Activated naive CD4-positive, alpha-beta T cell treated with Interleukin-2 at 50 U/mL for 16 hours (primary cell): ENCODE results near the gene TMEM72.
A peak's percentile ranks its signal among the peaks of the same experiment; 100 is the strongest.
"Not testable (repeated sequence)": the region's sequence is repeated elsewhere in the genome, so short reads cannot be mapped to it uniquely, and the experiment has no call there.

ENCODE experiments used
- DNase-seq: peaks from one replicate; pipeline ENCODE4 v3.0.0-alpha.2; 2020

Gene TMEM72

DNA sequence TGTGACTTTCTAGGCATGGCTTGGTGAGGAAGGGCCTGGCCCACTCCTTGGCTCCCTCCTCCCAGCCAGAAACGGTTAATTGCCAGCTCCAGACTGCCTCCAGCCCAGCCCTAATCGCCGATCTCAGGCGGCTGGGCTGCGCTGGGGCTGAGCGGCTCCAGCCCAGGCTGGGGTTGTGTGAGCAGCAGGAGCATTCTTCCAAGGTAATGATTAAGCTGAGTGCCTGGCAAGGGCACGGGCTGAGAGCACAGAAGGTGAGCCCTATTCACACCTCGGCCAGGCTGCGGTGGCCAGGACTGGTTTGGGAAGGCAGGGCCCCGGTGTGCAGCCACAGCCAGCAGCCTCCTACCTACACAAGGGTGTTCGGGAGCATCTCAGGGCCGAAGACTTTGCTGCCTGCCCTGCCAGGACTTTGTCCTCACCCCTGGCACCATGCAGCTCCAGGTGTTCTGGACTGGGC is at the start of gene TMEM72:
Gene TMEM72, plus strand, starts transcription at position 257 of the 460 bp plus-strand sequence. Its CDS starts 176 bp downstream, at position 433.
- DNase-seq = no peak

DNA sequence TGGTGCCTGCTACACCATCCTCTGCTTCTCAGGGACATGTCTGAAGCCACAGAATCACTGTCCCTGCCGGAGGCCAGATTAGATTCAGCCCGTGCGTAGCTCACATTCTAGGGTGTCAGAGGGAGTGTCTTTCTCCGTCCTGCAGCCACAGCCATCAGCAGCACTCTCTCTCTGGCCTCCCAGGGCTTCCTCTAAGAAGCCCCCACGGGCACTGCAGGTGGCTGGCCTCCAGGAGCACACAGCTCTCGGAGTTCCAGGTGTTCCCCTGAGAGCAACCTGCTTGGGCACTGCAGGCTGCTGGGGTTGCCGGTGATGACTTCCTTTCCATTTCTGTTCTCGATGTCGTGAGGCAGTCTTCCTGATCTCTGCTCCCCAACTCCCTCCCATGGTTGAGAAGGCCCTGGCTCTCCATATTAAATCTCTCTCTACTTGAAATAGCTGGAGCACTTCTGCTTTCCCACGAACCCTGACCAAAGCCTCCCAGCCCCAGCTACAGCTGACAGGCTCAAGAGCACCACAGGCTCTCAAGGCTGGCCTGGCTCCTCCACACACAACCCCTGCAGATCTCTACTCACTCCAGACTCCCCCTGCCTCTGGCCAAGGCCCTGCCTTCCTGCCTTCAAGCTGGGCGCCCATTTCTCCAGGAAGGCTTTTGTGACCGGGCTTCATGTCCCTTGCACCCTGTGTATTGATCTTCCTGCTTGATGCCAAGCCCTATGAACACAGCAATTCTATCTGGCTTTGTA is 49.0 kb upstream of the TMEM72 start:
- no peak for DNase-seq

DNA sequence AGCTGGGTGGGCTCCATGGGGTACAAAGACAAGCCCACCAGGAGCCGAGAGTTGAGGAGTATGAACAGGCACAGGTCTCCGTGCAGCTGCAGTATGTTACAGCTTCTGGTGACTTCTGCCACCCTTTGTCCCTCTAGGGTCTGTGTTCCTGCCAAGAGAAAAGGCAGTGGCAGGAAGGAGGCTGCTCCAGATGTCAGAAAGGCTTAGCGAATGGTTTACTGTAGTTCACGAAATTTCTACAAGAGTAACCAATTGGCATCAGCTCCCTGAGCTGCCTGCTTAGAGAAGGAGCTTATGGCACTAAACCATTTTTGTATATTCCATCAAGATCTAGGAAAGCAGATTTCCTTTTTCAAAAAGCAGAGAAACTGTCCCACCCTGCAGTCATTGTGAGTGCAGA is 48.2 kb upstream of the TMEM72 start:
- DNase-seq = no peak

DNA sequence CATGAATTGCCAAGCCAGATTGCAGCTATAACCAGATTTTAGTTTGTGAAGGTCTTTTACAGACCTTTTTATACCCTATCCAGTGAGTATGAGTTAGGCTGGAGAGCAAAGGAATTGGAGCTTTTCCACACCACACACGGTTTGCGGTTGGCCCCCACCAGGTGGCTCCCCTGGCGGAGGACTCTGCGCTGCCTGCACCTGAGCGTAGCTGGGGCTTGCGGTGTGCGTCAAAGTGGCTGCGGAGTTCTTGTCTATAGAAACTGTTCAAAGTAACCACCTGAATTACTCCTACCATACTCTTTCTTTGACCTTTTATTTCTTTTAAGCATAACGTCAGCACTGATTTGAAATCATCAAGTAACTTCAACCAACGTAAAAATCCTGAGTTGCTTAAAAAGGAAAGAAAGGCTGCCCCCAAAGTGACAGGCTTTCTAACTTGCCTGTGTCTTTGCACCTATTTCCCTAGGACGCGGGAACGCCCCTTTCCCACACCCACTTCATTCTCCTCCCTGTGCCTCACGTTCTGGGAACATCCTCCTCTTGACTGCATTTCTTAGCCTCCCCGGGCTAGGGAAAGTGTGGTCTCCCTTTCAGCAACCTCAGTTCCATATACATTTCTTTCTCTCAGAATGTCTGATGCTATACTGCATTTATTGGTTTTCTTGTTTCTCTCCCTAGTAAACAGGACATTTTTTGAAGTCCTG is 47.6 kb upstream of the TMEM72 start:
- no peak for DNase-seq

DNA sequence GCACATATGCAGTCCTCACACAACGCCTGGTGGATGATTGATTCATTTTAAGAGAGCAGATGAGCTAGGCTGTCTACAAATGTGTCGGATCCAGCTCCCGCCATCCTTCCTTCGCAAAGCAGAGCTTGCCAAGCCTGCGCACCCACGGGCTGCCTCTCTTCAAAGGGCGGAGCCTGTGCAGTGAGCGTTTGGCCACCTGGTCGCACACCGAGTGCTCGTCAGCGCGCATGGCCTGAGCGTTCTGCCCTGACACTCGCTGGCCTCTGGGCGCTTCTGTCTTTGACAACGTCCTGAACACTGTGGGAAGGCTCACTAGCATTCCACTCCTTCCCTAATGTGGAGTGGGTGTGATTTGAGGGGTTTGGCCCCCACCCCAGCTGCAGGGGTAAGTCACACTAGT is 47.1 kb upstream of the TMEM72 start:
- DNase-seq = peak; percentile 10

DNA sequence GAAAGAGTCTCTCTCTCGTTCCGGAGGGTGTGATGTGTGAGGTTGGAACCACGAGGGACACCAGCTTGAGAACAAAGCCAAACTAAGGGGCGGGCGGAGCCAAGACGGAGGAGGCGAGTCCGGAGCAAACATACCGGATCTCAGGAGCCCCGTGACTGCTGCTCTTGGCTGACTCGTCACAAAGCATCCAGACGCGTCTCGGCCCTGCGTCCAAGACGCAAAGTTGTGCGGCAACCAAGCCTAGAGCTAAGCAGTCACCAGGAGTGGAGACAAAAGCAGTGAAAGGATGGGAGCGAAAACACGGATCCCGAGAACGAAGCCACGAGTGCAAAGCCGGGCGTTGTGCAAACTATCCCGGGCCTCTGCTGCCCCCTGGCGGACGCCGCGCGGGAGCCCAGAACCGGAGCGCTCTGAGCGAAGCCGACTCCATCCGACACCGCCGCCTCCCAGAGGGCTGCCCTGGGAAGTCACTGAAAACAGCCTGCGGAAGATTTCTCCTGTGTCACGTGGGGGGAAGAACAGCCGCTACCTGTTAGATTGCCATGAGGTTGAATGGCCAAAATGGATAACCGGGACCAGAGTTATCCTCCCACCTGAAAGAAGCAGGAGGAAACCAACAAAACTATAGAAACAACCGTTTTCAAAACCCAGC is 46.4 kb upstream of the TMEM72 start:
- peak; percentile 83 for DNase-seq

DNA sequence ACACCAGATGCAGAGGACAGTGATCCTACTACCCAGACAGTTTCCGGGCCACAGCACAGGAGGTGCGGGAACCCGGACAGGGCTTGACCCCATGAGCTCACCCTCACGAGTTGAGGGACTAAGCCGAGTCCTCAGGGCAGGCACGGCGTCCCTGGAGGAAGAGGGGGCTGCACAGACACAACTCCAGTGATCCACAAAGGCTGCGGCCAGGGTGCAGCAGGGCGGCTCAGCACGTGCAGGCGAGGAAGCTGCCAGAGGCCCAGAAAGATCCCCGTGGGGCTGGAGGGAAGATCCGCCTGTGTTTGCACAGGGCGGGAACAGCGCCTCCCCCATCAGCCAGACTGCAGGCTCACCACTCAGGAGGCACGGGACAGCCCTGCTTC is 45.9 kb upstream of the TMEM72 start:
- no peak for DNase-seq

DNA sequence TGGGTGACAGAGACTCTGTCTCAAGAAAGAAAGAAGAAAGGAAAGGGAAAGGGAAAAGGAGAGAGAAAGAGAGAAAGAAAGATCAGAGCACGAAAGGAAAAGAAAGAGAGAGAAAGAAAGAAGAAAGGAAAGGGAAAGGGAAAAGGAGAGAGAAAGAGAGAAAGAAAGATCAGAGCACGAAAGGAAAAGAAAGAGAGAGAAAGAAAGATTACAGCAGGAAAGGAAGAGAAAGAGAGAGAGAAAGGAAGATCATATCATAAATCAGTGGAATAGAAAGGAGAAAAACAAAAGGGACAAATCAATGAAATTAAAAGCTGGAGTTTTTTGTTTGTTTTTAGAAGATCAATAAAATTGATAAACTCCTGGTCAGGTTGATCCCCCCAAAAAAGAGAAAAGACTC is 44.8 kb upstream of the TMEM72 start:
- DNase-seq = not testable (repeated sequence)

DNA sequence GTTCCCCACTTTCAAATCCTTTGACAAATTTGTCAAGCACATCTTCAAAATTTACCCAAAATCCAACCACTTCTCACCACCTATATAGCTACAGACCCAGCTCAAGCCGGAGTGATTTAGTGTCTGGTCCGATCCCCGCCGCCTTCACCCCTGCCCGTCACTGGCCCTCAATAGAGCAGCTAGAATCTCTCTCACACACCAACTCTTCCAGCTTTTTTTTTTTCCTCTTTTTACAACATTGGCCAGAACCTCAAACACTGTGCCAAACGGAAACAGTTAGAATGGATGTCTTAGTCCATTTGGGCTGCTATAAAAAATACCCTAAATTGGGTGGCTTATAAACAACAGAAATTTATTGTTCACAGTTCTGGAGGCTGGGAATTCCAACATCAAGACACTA is 41.1 kb upstream of the TMEM72 start:
- DNase-seq = no peak

DNA sequence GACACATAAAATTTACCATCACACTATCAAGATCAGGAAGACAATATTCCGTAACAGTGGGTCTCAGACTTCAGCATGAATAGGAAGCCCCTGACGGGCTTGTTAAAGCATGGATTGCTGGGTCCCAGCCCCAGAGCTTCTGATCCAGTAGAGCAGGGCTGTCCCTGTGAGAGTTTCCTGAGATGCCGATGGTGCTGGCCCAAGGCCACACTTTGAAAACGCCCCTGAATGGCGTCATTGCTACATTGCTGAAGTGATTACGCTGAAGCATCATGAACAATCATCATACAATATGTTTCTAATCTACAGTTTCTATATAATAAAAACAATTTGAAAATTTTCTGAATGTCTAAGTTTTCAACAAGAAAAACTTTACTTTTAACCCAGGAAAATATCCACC is 38.0 kb upstream of the TMEM72 start:
- DNase-seq = no peak

DNA sequence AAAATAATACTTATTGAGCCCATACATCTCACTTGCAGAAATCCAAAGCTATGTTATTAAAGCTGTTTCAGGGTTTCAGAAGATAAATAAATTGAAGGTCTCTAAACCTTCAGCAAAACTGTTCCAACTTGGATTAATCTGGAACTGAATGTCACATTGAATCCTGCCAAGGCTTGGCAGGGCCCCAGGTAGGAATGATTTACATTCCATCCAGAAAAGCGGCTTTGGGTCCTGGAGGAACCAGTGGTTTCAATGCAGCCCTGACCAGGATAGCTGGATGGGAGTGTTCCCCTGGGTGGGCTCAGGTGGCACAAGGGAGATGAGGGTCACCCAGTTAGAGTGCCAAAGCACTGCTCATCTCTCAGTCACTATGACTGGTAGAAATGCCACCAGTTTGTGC is 37.0 kb upstream of the TMEM72 start:
- DNase-seq = no peak

DNA sequence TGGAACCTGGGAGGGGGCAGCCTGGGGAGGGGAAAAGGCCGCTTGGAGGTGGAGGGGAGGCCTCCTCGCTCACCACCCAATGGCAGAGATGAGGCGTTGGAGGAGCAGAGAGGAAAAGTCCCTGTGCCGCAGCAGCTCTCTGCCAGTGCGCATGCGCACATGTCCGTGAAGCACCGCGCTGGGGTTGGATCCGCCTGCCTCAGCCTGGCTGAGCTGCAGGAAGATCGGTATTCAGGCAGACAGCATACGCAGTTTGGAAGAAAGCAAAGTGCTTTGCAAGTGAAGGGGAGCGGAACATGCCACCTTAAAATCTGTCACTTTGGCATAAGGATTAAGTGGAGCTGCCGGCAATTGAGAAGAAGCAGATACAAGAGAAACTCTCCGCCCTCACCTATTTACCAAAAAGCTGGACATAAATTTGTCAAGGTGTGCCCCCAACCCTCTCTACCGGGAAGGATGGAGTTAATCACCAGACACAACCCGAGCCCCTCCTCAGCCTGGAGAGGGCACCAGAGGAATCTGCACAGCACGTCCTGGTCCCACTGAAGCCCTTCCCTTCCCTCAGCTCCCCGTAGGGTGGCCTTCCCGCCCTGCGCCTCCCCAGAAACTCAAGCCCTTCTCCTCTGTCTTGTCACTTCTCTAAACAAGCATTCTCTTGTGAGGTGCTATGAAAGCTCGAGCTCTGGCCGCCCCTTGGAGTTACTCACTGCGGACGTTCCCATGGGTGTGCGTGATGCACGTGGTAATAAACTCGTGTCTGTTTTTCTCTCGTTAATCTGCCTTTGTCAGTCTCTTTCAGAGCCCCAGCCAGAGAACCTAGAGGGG is 32.2 kb upstream of the TMEM72 start:
- peak; percentile 67 for DNase-seq

DNA sequence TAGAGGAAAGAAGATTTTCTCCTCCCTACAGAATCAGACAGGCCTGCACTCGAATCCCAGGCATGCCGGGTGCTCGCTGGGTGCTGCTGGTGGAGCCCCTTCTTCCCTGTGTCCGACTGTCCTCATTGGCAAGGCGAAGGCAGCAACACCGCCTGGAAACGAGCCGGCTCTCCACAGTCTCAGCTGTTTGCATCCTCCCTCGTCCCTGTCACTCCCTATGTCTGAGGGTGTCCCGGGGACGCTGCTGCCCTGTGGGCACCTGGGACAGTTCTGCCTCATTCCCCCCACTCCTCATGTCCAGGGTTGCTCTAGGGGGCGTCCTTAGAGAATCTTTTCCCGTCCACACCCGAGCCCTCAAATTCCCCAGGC is 31.6 kb upstream of the TMEM72 start:
- no peak for DNase-seq

DNA sequence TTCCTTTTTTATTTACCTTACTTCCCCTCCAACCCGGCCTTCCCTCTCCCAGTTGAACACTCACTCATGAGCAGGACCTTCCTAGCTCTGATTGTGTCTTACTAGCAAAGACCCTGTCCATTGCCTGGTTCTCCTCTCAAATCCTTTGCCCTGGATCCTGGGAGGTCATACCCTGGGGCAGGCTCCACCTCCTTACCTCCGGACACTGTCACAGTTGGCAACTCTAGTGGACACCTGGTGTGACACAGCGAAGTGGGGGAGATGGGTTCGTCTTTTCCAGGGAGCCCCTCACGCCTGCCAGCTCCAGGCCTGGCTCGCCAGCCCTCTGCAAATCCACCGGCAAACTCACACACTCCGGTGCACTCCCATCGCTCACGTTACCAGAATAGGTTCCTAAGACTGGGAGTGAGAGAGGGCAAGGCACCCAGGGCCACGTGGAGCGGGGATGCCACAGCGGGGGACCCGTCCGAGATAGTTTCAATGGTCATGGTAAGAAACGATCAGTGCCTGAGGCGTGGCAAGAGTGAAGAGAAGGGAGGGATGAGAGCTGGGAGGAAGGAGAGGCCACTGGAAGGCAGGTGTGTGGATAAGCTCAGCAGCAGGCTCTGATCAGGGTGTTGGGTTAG is 30.9 kb upstream of the TMEM72 start:
- no peak for DNase-seq

DNA sequence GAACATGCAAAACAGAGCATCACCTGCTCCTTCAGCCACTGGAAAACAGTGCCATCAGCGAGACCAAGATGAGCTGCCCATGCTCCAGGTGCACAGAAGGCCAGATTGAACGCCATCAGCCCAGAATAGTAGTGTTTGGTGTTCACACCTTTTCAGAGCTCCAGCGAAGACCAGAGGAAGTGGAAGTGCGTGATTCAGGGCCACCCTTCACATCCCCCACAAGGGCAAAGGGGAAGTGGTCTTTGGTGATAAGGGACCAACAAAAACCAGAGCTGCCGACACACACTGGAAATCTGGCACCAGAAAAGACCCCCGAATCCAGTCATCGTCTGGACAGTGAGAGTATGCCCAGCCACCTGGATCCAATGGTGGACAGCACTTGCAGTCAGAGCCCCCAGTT is 29.5 kb upstream of the TMEM72 start:
- no peak for DNase-seq

DNA sequence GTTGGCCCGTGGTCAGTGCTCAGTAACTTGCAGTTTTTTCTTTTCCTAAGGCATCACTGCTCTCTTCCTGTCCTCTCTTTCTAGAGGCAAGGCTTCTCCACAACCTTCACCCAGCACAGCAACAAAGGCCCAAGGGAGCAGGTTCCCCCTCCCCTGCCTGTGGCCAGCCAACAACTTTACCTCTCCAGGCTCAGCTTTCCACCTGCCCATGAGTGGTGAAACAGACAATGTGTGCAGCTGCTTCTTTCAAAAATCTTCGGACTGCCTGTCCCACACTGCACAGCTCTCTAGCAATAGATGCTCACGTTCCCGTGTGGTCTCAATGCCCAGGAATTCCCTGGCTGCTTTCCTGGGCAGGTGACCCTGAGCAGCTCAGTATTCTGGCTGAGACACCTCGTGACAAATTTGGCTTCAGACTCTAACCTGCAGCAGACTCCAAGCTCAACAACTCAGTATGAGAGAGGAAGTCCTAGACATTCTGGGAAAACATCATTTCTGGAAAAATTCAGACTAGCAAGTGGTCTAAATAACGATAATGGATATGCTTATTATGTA is 28.9 kb upstream of the TMEM72 start:
- DNase-seq = no peak

DNA sequence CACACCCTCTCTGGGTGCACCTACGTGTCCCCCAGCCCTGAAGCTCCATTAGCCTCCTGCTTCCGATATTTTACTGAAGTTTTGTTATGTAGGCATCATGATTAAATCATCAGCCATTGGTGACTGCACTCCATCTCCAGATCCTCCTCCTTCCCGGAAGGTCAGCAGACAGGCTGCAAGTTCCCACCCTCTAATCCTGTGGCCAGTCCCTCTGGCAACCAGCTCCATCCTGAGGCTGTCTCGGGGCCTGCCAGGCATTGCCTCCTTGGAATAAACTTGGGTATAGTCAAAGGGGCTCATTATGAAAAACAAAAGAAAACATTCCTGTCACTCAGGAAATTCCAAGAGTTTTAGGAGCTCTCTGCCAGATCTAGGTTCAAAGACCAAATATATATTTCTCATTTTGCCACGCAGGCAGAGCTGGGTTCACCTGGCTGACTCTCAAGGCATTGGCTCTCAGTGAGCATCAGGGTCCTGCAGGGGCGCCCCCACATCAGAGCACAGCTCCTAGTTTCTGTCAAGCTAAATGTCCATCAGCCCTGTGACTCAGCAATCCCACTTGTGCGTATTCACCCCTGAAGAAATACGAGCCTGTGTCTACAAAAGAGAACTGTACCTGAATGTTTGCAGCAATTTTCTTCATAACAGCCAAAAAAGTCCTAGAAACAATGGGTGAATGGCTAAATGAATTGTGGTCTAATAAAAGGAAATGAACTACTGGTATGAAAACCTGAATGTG is 27.4 kb upstream of the TMEM72 start:
- no peak for DNase-seq

DNA sequence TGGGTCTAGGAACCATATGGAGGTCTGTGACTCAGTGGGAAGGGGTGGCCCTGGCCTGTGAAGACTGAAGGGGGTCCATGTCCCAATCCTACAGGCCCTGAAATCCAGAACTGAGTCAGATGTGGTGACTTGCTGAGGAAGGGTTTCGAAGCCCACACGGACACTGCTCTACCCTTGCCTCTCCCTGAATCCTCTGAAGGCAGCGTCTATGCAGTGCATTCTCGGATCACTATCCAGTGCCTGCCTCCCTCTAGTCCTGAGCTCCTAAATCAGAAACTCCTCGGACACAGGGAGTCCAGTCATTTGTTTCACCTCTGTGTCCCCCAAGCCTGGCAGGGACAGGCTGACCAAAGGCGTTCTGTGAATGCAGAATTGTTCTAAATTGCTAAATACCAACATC is 25.4 kb upstream of the TMEM72 start:
- DNase-seq = no peak

DNA sequence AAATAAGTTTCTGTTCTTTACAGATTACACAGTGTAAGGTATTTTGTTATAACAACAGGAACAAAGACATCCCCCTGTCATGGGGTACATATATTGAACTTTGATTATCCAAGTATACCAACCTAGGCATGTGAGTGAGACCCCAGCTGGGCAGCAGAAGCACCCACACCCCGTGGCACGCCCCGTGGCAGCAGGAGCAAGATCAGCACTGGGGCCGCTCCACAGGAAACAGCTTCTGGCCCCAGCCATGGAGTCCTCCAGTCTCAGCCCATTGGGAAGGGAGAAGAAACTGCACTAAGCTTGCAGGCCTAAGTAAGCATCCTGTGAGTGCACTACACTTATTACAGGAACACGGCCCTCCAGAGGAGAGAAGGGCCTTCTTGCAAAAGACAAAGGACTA is 24.2 kb upstream of the TMEM72 start:
- no peak for DNase-seq

DNA sequence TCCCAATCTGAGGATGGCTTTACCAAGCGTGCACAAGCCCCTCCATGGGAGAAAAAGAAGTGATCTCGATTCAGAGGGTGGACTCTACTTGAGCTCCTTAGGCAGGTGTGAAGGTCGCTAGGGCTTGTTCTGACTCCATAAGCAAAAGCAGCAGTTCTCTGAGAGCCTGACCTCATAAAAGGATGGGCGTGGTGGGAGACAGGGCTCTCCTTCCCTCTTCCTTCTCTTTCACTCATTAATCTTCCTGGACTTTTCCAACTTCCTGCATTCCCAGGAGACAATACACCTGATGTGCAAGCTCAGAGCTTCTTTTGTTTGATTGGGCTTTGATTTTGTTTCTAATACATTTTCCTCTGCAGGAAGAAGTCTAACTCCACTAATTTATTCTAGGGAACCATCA is 22.3 kb upstream of the TMEM72 start:
- no peak for DNase-seq

DNA sequence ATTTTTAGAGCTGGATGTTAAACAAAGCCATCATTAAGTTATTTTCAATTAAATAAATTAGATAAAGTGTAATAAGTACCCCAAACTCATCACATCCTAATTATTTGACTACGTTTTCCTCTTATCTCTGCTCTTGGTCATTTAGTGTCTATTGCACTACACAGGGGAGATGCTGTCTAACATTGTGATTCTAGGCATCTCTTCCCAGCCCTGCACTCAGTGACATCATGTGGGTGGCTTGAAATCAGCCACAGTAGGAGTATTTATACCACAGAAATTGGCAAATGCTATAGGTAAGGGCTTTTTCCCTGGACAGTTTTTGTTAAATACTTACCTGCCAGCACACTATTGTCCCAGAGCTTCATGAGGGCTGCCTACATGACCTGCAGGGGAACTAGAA is 21.3 kb upstream of the TMEM72 start:
- DNase-seq = no peak
